ENCODE results near the gene ADGRG3.
A peak's percentile ranks its signal among the peaks of the same experiment; 100 is the strongest.

The ADGRG3 gene

DNA sequence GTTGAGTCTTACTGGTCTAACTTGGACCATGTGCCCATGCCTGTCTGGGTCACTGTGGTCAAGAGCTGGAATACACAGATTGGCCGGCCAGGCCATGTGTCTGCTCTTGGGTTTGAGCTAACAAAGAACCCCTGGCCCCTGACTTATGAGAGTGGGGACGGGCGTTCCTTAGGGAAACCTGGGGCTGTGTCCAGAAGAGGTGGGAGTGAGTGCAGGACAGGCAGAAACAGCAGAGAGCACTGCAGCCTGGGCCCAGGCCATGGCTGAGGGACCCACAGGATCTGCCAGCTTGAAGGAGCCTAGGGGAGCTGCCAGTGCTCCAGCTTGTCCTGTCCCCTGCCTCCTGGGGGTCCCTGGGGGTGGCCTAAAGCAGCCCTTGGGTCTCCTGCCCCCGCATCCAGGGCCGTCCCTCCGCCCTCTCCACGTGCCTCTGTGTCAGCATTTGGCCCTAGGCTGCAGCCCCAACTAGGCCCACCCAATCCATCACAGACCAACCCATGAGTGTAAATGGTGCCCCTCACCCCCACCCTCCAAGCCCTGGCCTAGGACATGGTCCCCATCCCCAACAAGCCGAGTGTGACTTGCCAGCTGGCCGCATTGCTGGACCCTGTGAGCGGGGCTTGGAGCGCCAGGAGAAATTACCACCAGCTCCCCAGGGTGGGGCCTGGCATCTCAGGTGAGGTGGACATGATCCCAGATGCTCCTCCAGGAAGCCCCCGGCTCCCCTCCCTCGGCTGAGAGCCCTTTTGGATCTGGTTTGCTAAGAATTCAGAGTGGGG lies 14.0 kb downstream of the ADGRG3 start:
- no peak for DNase-seq (ENCODE audit: low spot score)

DNA sequence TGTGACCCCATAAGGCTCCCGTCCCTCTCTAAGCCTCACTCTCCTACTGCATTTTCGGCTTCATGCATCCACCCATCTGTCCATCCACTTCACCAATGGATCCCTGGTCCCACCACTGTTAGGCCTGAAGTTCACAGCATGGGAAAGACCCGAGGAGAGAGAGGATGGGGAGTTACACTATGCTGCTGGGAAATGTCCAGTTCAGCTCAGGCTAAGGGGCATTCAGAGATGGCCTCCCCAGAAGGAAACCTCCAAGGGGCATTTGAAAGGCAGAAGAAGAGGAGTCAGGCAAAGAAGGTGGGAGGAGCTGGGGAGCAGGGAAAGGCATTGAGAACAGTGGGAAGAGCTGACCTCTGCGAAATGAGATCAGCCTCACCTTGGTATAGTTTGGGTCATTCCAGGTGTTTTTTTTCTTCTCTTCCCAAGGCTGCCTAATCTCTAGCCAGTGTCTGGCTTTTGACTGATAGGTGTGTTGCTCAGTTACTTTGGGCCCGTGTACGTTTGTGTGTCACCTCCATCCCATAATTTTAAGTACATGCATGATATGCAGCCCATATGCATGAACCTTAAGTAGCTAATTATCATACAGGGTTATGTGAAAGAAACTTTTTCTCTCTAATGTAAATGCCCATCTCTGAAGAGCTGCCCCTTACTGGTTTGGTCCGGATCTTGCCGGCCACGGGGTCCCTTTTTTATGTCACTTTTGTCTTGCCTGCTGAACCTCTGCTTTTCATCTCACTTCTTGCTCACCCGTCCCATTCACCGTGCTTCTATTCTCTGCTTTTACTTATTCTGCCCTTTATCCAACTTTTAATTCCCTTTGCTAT lies 14.9 kb downstream of the ADGRG3 start:
- no peak for DNase-seq (ENCODE audit: low spot score)

DNA sequence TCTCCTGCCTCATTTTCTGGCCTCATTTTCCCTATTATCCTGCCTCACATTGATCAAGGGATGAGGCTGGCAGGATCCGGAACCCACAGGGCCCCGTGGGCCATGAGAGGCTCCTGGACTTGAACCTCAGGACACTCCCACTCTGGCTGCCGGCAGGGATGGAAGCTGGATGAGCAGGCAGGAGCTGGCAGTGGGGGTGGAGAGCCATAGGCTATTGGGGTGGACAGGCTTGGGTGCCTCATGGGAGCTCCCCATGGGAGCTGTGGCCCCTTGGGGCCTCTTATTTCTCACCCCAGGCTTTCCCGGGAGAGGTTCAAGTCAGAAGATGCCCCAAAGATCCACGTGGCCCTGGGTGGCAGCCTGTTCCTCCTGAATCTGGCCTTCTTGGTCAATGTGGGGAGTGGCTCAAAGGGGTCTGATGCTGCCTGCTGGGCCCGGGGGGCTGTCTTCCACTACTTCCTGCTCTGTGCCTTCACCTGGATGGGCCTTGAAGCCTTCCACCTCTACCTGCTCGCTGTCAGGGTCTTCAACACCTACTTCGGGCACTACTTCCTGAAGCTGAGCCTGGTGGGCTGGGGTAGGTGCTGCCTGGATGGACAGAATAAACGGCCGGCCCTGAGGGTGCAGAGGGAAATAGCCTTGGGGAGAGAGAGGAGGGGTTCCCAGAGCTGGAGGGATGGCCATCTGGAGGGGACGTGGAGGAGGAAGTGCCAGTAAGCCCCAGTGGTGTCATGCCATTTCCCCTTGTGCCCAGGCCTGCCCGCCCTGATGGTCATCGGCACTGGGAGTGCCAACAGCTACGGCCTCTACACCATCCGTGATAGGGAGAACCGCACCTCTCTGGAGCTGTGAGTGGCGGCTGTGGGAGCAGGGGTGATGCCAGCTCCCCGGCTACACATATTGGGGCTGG lies 15.8 kb downstream of the ADGRG3 start:
- no peak for DNase-seq (ENCODE audit: low spot score)

DNA sequence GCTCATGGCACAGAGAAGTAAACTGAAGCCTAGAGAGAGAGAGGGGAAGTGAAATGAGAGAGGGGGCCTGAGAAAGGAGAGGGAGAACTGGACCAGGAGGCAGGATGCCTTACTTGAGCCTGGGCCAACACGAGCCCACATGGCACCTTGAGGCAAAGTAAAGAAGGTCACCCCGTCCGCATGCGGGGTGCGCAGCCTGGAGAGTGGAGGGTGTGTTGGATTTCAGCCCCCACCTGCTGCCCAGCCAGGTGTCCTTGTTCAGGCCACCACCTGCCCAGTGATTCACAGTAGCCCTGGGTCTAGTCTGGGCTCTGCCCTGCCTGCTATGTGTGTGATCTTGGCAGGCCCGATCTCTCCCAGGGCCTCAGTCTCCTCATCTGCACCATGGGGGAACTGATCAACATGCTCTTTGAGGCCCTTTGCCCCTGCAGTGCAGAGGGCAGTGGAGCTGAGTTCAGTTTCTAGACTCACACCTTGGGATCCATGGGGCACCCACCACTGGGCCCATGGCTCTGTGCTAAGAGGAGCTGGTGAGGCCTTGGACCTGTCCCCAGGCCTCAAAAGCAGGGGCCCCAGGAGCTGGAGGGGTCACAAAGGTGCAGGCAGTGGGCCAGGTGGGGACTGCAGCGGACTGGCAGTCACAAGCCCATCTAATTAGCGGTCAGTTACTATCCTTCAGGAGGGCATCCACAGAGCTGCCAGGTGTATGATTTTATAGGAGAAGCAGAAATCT lies 16.7 kb downstream of the ADGRG3 start:
- no peak for DNase-seq (ENCODE audit: low spot score)

DNA sequence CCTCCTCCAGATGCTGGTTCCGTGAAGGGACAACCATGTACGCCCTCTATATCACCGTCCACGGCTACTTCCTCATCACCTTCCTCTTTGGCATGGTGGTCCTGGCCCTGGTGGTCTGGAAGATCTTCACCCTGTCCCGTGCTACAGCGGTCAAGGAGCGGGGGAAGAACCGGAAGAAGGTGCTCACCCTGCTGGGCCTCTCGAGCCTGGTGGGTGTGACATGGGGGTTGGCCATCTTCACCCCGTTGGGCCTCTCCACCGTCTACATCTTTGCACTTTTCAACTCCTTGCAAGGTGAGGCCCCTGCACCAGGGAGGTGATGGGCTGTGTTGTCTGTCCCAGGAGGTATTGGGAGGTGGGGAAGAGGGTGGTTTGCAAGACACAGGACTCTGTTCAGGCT lies 17.5 kb downstream of the ADGRG3 start:
- no peak for DNase-seq (ENCODE audit: low spot score)

DNA sequence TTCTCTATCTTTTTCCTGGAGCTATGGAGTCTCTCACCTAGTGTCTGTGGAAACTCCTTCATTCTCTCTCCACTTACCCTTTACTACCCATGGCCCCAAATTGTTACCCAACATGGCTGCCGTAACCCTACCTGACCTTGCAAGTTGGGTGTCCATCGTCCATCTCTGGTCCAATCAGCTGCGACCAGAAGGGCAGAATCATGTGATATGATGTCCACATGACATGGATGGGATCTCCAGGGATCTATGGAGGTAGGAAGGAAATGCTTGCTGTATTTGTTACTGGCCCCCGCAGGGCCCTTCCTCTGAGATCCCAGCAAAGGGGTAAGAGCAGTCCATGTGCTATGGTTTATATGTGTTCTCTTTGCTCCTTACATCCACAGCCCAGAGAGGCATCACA lies 18.5 kb downstream of the ADGRG3 start:
- DNase-seq (ENCODE audit: low spot score), result no peak

DNA sequence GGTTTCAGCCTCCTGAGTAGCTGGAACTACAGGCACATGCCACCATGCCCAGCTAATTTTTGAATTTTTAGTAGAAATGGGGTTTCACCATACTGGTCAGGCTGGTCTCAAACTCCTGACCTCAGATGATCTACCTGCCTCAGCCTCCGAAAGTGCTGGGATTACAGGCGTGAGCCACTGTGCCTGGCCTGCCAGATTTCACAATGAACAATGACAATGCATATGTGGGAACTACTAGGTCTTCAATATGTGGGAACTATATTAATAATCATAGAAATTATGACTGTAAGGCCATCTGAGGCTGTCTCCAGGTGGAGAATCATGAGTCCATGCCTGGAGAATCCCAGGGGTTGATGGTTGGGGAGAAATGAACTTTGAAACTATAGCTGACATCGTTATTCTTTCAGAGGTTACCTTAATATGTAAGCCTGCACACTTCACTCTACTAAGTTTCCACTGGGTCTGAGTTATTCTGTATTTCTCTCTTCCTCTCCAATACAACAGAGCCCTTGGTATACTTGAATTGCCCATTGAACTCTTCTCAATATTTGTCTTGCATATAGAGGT lies 19.3 kb downstream of the ADGRG3 start:
- DNase-seq (ENCODE audit: low spot score), result no peak

DNA sequence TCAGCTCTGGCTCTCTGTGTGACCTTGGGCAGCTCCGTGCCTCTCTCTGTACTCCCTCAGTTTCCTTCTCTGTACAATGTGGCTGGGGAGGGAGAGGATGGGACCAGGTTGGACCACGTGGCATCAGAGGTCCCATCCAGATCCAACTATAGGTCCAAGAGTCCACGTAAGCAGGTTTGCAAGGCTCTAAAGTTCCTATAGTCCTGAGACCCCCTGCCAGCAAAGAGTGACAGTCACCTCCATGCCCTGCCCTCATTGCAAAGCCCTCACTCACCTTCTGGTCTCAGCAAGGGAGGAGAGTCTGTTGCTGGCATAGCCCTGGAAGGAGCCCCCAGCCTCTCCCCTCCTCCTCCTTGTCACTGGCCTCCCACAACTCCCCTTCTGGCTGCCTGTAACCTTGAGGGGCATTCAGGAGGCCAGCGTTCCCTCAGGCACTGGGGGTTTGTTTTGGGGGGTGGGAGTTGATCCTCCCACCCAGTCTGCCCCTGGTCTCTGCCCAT lies 20.4 kb downstream of the ADGRG3 start:
- DNase-seq (ENCODE audit: low spot score), result no peak

DNA sequence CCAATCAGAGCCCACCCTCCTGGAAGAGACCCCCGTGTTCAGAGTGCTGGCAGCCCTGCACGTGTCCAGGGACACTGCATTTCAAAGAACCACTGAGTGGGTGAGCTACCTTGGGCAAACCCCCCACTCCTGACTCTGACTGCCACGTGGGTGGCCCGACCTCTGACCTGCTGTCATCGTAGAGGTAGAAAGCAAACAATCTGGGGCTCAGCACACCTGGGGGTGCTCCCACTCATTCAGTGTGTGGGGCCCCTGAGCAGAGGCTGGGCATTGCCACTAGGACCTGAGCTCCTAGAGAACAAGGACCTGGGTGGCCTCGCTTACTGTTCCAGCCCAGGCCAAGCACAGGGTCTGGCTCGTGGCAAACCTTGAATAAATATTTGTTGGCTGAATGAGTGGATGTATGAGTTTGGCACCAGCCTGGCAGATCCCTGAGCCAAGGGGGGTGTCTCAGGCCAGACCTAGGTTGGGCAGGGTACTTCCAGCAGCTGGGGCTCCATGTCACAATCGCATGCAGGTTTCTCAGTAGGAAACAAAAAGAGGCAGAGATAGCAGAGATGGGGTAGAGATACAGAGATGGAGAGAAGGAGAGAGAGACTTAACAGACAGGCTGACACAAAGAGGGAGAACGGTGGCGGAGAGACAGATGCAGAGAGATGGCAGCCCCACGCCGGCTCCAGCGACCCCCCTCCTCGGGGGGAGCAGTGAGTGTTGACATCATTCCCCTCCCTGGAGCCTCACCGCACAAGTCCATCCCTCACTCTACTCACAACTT lies 21.1 kb downstream of the ADGRG3 start:
- DNase-seq (ENCODE audit: low spot score), result no peak

DNA sequence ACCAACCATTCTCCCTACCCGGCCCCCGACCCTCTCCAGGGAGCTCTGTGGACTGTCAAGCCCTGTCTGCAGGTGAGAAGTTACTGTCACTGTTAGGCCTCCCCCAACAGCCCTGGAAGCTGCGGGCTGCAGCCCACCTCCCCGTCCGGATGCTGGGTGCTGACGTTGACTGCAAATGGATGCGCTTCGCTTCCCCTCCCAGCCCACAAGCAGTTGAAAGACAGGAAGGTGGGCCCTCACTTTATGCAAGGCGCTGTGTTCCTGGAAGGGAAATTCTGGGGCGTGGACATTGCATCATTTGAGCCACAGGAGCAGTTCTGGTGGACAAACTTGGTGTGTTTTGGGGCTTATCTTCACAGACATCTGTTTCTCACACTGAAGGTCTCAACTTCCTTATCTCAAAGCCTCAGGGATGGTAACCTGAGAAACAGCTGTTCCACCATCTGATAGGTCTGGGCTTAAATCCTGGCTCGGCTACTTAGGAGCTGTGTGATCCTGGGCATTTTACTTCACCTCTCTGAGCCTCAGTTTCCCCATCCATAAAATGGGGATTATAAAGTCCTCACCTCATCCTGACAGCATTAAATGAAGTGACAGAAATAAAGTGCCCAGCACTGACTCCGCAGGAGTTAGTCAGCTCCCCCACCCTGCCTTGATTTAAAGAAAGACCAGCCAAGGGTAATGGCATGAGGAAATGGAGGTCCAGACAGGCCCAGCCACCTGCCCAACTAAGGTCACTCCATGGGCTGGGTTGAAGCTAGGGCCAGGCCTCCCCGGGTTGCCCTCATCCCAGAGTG lies 21.9 kb downstream of the ADGRG3 start:
- DNase-seq (ENCODE audit: low spot score), result no peak

DNA sequence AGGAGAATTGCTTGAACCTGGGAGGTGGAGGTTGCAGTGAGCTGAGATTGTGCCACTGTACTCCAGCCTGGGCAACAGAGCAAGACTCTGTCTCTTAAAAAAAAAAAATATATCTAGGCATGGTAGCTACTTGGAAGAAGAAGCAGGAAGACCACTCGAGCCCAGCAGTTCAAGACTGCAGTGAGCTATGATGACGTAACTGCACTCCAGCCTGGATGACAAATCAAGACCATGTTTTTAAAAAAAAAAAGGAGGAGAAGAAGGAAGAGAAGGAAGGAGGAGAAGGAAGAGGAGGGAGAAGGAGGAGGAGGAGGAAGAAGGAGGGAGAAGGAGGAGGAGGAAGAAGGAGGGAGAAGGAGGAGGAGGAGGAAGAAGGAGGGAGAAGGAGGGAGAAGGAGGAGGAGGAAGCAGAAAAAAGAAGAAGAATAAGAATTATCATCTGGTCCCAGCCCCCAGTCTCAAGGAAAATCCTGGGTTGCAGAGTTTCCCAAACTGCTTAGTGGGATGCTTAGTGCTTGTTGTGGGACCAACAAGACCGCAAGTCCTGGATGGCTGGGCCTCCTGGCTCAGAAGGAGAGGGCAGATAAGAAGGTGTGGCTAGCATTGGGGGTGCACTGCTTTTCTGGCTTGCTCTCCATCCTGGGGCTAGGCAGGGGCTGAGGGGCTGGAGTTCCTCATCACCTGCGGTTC lies 22.8 kb downstream of the ADGRG3 start:
- DNase-seq (ENCODE audit: low spot score), result no peak

DNA sequence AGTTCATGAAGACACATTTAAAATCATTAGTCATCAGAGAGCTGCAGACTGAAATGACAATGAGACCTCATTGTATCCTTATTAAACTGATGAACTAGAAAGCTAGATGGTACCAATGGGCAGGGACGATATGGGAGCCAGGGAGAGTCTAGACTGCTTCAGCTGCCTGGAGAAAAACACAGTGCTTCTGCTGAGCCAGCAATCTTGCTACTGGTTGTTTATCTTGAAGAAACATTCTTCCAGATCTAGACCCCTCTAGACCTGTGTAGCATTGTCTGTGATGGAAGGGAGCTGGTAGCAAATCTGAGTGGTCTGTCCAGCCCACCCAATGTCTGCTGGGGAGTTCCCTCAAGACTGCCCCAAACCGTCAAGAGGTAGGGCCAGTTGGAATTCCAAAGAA lies 24.5 kb downstream of the ADGRG3 start:
- DNase-seq (ENCODE audit: low spot score), result no peak

DNA sequence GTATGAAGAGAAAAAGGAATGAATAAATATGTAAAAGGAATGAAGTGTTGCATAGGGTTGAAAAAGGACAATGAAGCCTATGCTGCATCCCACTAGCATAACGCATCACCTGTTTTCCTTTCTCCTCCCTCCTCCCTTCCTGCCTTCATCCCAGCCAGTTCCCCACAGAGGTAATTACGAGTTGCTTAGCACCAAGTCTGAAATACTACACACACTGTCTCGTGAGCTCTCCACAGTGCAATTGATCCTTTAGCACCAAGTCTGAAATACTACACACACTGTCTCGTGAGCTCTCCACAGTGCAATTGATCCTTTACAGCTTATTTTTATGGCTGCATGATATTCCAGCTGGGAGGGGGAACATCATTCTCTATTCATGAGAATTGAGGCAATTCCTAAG lies 25.4 kb downstream of the ADGRG3 start:
- DNase-seq (ENCODE audit: low spot score), result no peak

DNA sequence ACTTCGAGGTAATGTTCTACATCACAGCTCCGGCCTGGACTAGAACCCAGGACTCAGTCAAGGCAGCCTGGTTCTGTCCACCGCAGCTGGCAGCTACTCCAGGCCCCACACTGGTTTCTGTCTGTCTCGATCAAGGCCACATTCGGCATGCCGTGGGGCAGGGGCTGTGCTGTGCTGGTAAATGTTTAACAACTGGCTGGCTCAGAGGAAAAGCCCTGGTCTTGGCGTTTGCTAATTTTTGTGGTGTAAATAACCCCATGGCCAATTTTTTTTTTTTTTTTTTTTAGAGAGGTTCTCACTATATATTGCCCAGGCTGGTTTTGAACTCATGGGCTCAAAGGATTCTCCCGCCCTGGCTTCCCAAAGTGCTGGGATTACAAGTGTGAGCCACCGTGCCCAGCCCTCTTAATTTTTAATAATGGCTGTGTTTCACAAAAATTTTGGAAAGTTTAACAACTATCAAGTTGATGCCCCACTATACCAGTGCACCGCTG lies 26.2 kb downstream of the ADGRG3 start:
- no peak for DNase-seq (ENCODE audit: low spot score)

DNA sequence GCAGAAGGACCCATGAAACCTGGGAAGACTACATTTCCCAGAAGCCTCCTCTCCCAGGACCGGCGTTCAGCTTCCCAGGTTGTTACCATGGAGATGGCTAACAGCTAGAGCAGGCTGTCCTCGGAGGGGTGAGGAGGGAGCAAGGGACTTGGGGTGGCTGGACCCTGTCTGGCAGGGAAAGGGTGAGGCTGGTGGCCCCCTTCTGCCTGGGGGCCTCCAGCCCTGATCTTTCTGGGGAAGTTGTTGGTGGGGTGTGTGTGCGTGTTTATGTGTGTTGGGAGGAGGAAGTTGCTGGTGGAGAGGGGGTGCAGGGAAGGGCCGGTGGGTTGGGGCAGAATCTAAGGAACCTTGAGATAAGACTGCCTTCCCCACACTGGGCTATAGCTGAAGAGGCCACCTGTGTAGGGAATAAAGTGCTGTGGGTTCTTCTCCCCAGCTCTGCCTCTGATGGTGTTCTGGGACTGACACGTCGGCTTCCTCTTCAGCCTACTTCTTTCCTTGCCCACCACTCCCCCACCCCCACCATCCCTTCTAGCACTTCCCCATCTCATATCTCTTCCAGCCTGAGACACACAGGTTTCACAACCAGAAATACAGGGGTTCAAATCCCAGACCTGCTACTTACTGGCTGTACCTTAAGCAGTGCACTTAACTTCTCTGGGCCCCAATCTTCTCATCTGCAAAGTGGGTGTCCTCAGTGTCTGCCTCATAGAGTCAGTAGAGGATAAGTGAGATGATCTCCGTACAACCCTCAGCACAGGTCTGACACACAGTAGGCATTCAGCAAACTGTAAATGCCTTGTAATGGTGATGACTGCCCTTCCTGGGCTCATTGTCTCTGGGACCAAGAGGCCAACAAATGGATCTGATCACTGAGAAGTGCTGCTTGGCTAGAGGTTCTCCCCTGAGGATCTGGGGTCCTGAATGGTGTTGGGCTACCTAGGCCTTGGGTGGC lies 26.9 kb downstream of the ADGRG3 start, which contains the start of gene DRC7:
Gene DRC7, plus strand, starts transcription at position 82 of the 955 bp plus-strand sequence. CDS start 3,144 bp downstream, outside the sequence.
- peak; percentile 77 for DNase-seq (ENCODE audit: low spot score)

DNA sequence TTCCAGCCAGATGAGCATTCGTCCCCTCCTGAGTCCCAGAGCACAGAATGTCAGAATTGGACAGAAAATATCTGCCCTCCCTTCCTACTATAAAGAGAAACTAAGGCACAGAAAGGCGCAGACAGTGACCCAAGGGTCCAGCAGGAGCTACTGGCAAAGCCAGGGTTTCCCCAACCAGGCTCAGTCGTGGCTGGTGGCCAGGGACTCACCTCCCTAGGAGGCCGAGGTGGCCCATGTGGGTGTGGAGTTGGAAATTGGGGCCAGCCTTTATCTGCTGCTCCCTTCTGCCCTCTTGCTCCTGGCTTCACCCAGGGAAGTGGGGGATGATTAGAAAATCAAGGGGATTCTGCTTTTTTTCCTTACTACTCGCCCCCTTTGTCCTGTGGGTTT lies 27.6 kb downstream of the ADGRG3 start:
- no peak for DNase-seq (ENCODE audit: low spot score)

DNA sequence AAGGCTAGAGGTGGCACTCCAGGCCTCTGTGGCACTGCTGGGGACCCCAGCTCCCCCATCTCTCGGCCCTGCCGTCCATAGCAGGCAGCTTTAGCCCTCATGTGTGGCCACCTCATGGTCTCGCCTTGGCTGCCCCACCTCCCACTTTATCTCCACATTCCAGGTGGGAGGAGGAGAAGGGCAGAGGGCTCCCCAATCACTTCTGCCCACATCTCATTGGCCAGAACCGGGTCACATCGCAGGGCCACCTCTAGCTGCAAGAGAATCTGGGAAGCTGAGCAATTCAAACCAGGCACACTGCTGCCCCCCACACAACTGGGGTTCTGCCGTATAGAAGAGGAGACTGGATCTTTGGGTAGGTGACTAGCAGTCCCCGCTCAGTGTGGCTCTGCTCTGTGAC lies 28.1 kb downstream of the ADGRG3 start:
- DNase-seq (ENCODE audit: low spot score), result no peak

Data from ecto neural progenitor cell (in vitro differentiated cells).